Uterus (tissue), 2 donors: Measurements from ENCODE around the gene SLK.

Source experiments
- CTCF ChIP-seq, 4 experiments: fragments of 200-600 bp in 2 of 4; fragments of 450-650 bp in 2 of 4; sonication (generic) in 2 of 4; IDR thresholded peaks; one replicate each; pipeline ENCODE4 v1.5.1; 2016 to 2019; ENCODE audit warnings: antibody characterized with exemption in 4 of 4, mild to moderate bottlenecking in 2 of 4, moderate library complexity in 1 of 4
- POLR2A ChIP-seq, 2 donors: fragments of 450-650 bp; IDR thresholded peaks; one replicate each; pipeline ENCODE4 v1.6.1; 2016; ENCODE audit warnings: antibody characterized with exemption in 2 of 2, mild to moderate bottlenecking in 1 of 2, moderate library complexity in 1 of 2

- TF ChIP-seq CTCF (IDR thresholded peaks at IDR 0.05): no peak
- TF ChIP-seq POLR2A (IDR thresholded peaks at IDR 0.05): no peak
Observed at GRCh38 chr10:104056619-104057273, 89.8 kb downstream of the SLK start.
